Measurements from ENCODE around the gene C1RL. TPM values are rescaled to one million over a fixed set of nuclear protein-coding genes. Genes with fewer than 3 reads are reported as not detected.

C1RL gene
- total and polyA plus RNA-seq, 8 donors: 18.6 to 121 (median 42.8) TPM

DNA sequence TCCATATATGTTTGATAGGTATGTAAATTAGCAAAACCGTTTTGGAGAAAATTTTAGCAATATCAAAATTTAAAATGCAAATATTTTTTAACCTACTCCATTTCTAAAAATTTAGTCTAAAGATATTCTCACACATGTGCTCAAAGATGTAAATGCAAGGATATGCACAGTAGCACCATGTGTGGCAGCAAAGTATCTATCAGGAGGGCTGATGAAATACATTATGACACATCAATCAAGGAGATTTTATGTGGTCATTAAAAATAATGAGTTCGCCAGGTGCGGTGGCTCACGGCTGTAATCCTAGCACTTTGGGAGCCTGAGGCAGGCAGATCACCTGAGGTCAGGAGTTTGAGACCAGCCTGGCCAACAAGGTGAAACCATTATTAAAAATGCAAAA lies 8.8 kb downstream of the C1RL start:
- 77 to 92% (median 87%) methylated on average over 4 of the region's 4 CpGs for WGBS, 5 donors
- Histone ChIP-seq H3K27me3 (no peaks in the 10 kb centered on the region), H3K4me1 (peaks cover 0 to 10% (median 0%) of the 10 kb centered on the region in 4 donors), H3K9me3 (no peaks in the 10 kb centered on the region), H3K36me3 (peaks cover 15 to 88% (median 63%) of the 10 kb centered on the region in 4 donors), H3K27ac (no peak overlapping the region), H3K4me3 (no peak overlapping the region)
- TF ChIP-seq CTCF (IDR thresholded peaks at IDR 0.05) (no peak), EP300 (IDR thresholded peaks at IDR 0.05) (no peak), POLR2AphosphoS5 (IDR thresholded peaks at IDR 0.05) (no peak), POLR2A (IDR thresholded peaks at IDR 0.05) (no peak)
- DNase-seq: no peak
- intact Hi-C loops (cut with DNase I; ENCODE audit: low total_unique reads): no loop called here

DNA sequence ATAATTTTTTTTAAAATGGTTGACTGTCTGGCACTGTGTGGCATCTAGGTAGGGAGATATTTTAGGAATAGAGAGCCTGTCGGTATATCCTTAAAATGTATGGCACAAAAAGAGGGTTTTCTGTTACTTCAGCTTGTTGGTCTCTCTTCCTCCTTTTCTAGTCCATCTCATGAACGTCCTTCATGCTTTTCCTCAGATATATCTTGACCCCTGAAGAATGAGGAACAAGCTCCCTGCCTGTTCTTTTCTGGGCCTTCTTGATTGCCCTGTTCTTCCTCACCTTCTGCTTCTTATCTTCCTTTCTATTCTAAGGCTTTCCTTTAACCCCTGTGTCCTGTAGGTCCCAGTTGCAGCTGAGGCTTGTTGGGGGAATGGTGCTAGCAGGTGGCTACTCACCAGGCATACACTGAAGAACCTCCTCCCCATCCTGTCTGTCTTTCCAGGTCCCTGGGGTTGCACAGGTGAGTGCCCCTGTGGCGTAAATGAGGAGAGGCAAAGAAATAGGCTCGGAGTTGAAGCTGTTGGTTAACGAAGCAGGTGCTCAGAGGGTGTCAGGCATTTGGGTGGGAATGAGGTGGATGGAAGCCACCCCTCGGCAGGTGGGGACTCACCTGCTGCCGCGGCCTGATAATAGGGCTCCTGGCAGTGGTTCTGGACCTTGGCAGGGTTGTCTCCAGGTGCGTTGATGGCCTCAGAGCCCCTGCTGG lies 9.6 kb downstream of the C1RL start:
- TF ChIP-seq EP300 (IDR thresholded peaks at IDR 0.05) (no peak), POLR2AphosphoS5 (IDR thresholded peaks at IDR 0.05) (no peak), POLR2A (IDR thresholded peaks at IDR 0.05) (no peak), CTCF (IDR thresholded peaks at IDR 0.05) (no peak)
- DNase-seq: no peak
- Histone ChIP-seq H3K4me1 (peaks cover 0 to 2% (median 0%) of the 10 kb centered on the region in 4 donors), H3K27ac (no peak overlapping the region), H3K27me3 (no peaks in the 10 kb centered on the region), H3K36me3 (peaks cover 15 to 80% (median 59%) of the 10 kb centered on the region in 4 donors), H3K4me3 (no peak overlapping the region), H3K9me3 (no peaks in the 10 kb centered on the region)
- WGBS, 5 donors: 79 to 89% (median 83%) methylated on average over 9 of the region's 9 CpGs
- intact Hi-C loops (cut with DNase I; ENCODE audit: low total_unique reads): no loop called here

GRCh38 chr12:7096979-7097378 lies 12.0 kb downstream of the C1RL start:
- intact Hi-C loops (cut with DNase I; ENCODE audit: low total_unique reads): no loop called here
- peaks cover 15 to 57% (median 41%) of the 10 kb centered on the region in 4 donors for H3K36me3 ChIP-seq
- H3K4me3 ChIP-seq: no peak overlapping the region
- WGBS, 5 donors: 77 to 92% (median 81%) methylated on average over 17 to 19 of the region's 19 CpGs
- DNase-seq: no peak
- no peak overlapping the region for H3K27ac ChIP-seq
- peaks cover 7 to 20% (median 13%) of the 10 kb centered on the region in 4 donors for H3K4me1 ChIP-seq
- H3K27me3 ChIP-seq: no peaks in the 10 kb centered on the region
- H3K9me3 ChIP-seq: no peaks in the 10 kb centered on the region
- TF ChIP-seq POLR2AphosphoS5 (IDR thresholded peaks at IDR 0.05) (no peak), CTCF (IDR thresholded peaks at IDR 0.05) (no peak), EP300 (IDR thresholded peaks at IDR 0.05) (no peak), POLR2A (IDR thresholded peaks at IDR 0.05) (no peak)

- no peak for DNase-seq
- H3K4me3 ChIP-seq: no peak overlapping the region
- TF ChIP-seq POLR2A (IDR thresholded peaks at IDR 0.05) (no peak), CTCF (IDR thresholded peaks at IDR 0.05) (no peak), EP300 (IDR thresholded peaks at IDR 0.05) (no peak)
- peaks cover 7 to 27% (median 16%) of the 10 kb centered on the region in 4 donors for H3K4me1 ChIP-seq
- no peaks in the 10 kb centered on the region for H3K27me3 ChIP-seq
- H3K36me3 ChIP-seq: peaks cover 9 to 50% (median 34%) of the 10 kb centered on the region in 4 donors
- 74 to 81% (median 77%) methylated on average over 26 of the region's 26 CpGs for WGBS, 5 donors
- no peak overlapping the region for H3K27ac ChIP-seq
- intact Hi-C loops (cut with DNase I; ENCODE audit: low total_unique reads): no loop called here
- H3K9me3 ChIP-seq: no peaks in the 10 kb centered on the region
Observed at GRCh38 chr12:7096006-7096932, 12.7 kb downstream of the C1RL start.

Measured in stomach (tissue), 9 donors.